Stomach (tissue), 9 donors: ENCODE measurements around the gene LUZP1. TPM values are rescaled to one million over a fixed set of nuclear protein-coding genes. Genes with fewer than 3 reads are reported as not detected.

Source experiments
- DNase-seq, 2 donors: peaks; one replicate each; pipeline versions ENCODE4 v3.0.0 to v3.0.0-alpha.2; 2013 to 2019
- H3K27ac ChIP-seq, 5 donors: fragments of 200-600 bp in 4 of 5; sonication (generic) in 4 of 5; one replicate each; pipeline ENCODE4 v1.5.1; 2013 to 2019; ENCODE audit warnings: mild to moderate bottlenecking in 1 of 5, moderate library complexity in 1 of 5
- H3K27me3 ChIP-seq, 3 donors: fragments of 200-600 bp; sonication (generic); one replicate each; pipeline ENCODE4 v1.5.1; 2017 to 2019; ENCODE audit warnings: mixed run types in 1 of 3
- H3K36me3 ChIP-seq, 4 donors: fragments of 200-600 bp; sonication (generic); 1 replicate in 3 of 4; 2 replicates in 1 of 4; pipeline ENCODE4 v1.5.1; 2016 to 2019
- H3K4me1 ChIP-seq, 4 donors: fragments of 200-600 bp; sonication (generic); one replicate each; pipeline ENCODE4 v1.5.1; 2016 to 2019
- H3K4me3 ChIP-seq, 4 donors: fragments of 200-600 bp; sonication (generic) in 3 of 4; one replicate each; pipeline ENCODE4 v1.5.1; 2016 to 2019; ENCODE audit warnings: mild to moderate bottlenecking in 1 of 4
- H3K9me3 ChIP-seq, 4 donors: fragments of 200-600 bp; sonication (generic); one replicate each; pipeline ENCODE4 v1.5.1; 2016 to 2019
- CTCF ChIP-seq, 7 experiments: fragments of 450-650 bp in 4 of 7; fragments of 200-600 bp in 3 of 7; sonication (generic) in 3 of 7; IDR thresholded peaks; one replicate each; pipeline ENCODE4 v1.5.1; 2016 to 2019; ENCODE audit warnings: antibody characterized with exemption in 7 of 7, control low read depth in 2 of 7, mild to moderate bottlenecking in 1 of 7
- EP300 ChIP-seq: sonication (generic); formaldehyde crosslinking; IDR thresholded peaks from one replicate; pipeline ENCODE4 v1.6.1; 2017; ENCODE audit warnings: antibody characterized with exemption
- POLR2A ChIP-seq, 4 donors: fragments of 450-650 bp; IDR thresholded peaks; one replicate each; pipeline ENCODE4 v1.6.1; 2016; ENCODE audit warnings: antibody characterized with exemption in 4 of 4, control low read depth in 2 of 4, mild to moderate bottlenecking in 1 of 4, moderate library complexity in 1 of 4
- POLR2AphosphoS5 ChIP-seq, 3 donors: sonication (generic); formaldehyde crosslinking; IDR thresholded peaks; one replicate each; pipeline ENCODE4 v1.6.1; 2016; ENCODE audit warnings: antibody characterized with exemption in 3 of 3
- WGBS, 5 donors: extraction: QIAGEN DNeasy Blood & Tissue Kit in 3 of 5; methylation state at CpG; one replicate each; pipeline versions ENCODE4 v1.1.5 to v1.1.7; 2013 to 2018; 5-methylcytosine and 5-hydroxymethylcytosine counted together
- intact Hi-C: fragments of 100-400 bp; cut with DNase I; formaldehyde crosslinking; loops from one replicate; pipeline ENCODE4 v1.15.1; 2023; ENCODE audit warnings: low total_unique reads
- polyA plus RNA-seq, 3 donors: library from polyadenylated mRNA; stranded (reverse); fragments of 200-250 nt; gene quantifications; one replicate each; pipeline ENCODE4 v1.2.3, GENCODE V29; 2013
- total RNA-seq, 5 donors: library from RNA; depleted of rRNA; stranded (reverse); fragments of >200 nt; gene quantifications; one replicate each; pipeline versions ENCODE4 v1.1.0 to v1.2.3, GENCODE V29; 2014 to 2016
- donor health status: healthy with polysubstance abuse.
- donor health status: Bipolar disorder and iron deficiency.
- donor health status: healthy.

LUZP1 gene
- total and polyA plus RNA-seq, 8 donors = 2.6 to 20.4 (median 13.4) TPM

- no peak for TF ChIP-seq POLR2AphosphoS5 (IDR thresholded peaks at IDR 0.05)
- no peak for TF ChIP-seq POLR2A (IDR thresholded peaks at IDR 0.05)
- no peak for TF ChIP-seq CTCF (IDR thresholded peaks at IDR 0.05)
- TF ChIP-seq EP300 = no peak
Measured at GRCh38 chr1:23088027-23088426, 80.6 kb downstream of the LUZP1 start.

GRCh38 chr1:23085696-23086095, 83.0 kb downstream of the LUZP1 start:
- no peak for TF ChIP-seq CTCF (IDR thresholded peaks at IDR 0.05)
- no peak for TF ChIP-seq EP300
- no peak for TF ChIP-seq POLR2AphosphoS5 (IDR thresholded peaks at IDR 0.05)
- no peak for DNase-seq
- H3K4me1 ChIP-seq = peaks cover 0 to 9% (median 4%) of the 10 kb centered on the region in 4 donors
- no peak overlapping the region for H3K4me3 ChIP-seq
- intact Hi-C loops = no loop called here
- no peak overlapping the region for H3K27ac ChIP-seq
- H3K9me3 ChIP-seq = no peaks in the 10 kb centered on the region
- 73 to 92% (median 77%) methylated on average over 3 of the region's 3 CpGs for WGBS, 5 donors
- peaks cover 42 to 100% (median 97%) of the 10 kb centered on the region in 4 donors for H3K36me3 ChIP-seq
- no peaks in the 10 kb centered on the region for H3K27me3 ChIP-seq

More at GRCh38 chr1:23088027-23088426, 80.6 kb downstream of the LUZP1 start:
- no peak overlapping the region for H3K4me3 ChIP-seq
- intact Hi-C loops = no loop called here
- 90 to 95% (median 92%) methylated on average over 2 of the region's 2 CpGs for WGBS, 5 donors
- H3K27ac ChIP-seq = no peak overlapping the region
- H3K4me1 ChIP-seq = peaks cover 0 to 9% (median 4%) of the 10 kb centered on the region in 4 donors
- no peak for DNase-seq
- H3K9me3 ChIP-seq = no peaks in the 10 kb centered on the region
- peaks cover 42 to 100% (median 97%) of the 10 kb centered on the region in 4 donors for H3K36me3 ChIP-seq
- no peaks in the 10 kb centered on the region for H3K27me3 ChIP-seq

GRCh38 chr1:23084880-23085279, 83.8 kb downstream of the LUZP1 start:
- H3K4me3 ChIP-seq = no peak overlapping the region
- peaks cover 48 to 100% (median 98%) of the 10 kb centered on the region in 4 donors for H3K36me3 ChIP-seq
- DNase-seq = no peak
- intact Hi-C loops = no loop called here
- no peak overlapping the region for H3K27ac ChIP-seq
- H3K27me3 ChIP-seq = no peaks in the 10 kb centered on the region
- H3K4me1 ChIP-seq = peaks cover 0 to 9% (median 4%) of the 10 kb centered on the region in 4 donors
- TF ChIP-seq EP300 (no peak), POLR2AphosphoS5 (IDR thresholded peaks at IDR 0.05) (no peak), CTCF (IDR thresholded peaks at IDR 0.05) (no peak)
- 88 to 94% (median 91%) methylated on average over 8 of the region's 8 CpGs for WGBS, 5 donors
- no peaks in the 10 kb centered on the region for H3K9me3 ChIP-seq

GRCh38 chr1:23083714-23084480, 84.8 kb downstream of the LUZP1 start:
- DNase-seq = no peak
- Histone ChIP-seq H3K27ac (no peak overlapping the region), H3K4me3 (no peak overlapping the region), H3K9me3 (no peaks in the 10 kb centered on the region), H3K27me3 (no peaks in the 10 kb centered on the region), H3K36me3 (peaks cover 57 to 100% (median 100%) of the 10 kb centered on the region in 4 donors), H3K4me1 (peaks cover 0 to 9% (median 4%) of the 10 kb centered on the region in 4 donors)
- no peak for TF ChIP-seq POLR2AphosphoS5 (IDR thresholded peaks at IDR 0.05)
- no peak for TF ChIP-seq EP300
- TF ChIP-seq POLR2A (IDR thresholded peaks at IDR 0.05) = no peak
- TF ChIP-seq CTCF (IDR thresholded peaks at IDR 0.05) = no peak
- intact Hi-C loops = no loop called here
- WGBS, 5 donors = 58 to 72% (median 66%) methylated on average over 5 of the region's 5 CpGs
